Fibroblast of skin of left quadriceps (primary cell): ENCODE measurements around the gene CGRRF1.

Experiments used
- DNase-seq, 2 experiments: peaks; one replicate each; pipeline ENCODE4 v3.0.0-alpha.2; 2013; ENCODE audit warnings: low read depth in 2 of 2

Gene CGRRF1

DNA sequence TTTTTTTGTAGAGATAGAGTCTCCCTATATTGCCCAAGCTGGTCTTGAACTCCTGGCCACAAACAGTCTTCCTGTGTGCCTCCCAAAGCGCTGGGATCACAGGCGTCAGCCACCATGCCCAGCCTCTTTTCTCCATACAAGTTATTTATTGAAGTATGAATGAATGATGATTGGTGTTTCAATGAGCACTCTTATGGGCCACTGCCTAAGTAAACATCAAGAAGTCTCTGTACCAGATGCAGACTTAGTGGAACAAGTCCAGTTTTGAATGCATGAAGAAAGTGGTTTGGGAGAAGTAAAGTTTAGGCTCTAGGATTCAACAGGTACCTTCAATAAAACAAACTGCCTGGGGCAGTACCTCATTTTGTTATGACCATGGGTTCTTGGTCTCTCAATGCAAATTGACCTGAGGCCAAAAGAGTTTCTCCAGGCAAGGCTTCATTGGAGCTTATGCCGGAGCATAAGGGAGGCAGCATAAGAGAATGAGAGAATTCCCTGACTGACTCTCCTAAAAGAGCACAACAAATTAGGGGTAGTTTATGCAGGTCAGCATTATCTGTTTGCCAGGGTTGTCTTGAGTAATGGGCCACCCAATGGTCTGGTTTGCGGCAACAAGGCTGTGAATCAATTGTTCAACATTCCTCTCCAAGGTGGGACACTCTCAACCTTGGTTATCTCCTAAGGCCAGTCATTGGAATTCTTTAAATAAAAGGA, 19.8 kb upstream of the CGRRF1 start:
- no peak for DNase-seq

DNA sequence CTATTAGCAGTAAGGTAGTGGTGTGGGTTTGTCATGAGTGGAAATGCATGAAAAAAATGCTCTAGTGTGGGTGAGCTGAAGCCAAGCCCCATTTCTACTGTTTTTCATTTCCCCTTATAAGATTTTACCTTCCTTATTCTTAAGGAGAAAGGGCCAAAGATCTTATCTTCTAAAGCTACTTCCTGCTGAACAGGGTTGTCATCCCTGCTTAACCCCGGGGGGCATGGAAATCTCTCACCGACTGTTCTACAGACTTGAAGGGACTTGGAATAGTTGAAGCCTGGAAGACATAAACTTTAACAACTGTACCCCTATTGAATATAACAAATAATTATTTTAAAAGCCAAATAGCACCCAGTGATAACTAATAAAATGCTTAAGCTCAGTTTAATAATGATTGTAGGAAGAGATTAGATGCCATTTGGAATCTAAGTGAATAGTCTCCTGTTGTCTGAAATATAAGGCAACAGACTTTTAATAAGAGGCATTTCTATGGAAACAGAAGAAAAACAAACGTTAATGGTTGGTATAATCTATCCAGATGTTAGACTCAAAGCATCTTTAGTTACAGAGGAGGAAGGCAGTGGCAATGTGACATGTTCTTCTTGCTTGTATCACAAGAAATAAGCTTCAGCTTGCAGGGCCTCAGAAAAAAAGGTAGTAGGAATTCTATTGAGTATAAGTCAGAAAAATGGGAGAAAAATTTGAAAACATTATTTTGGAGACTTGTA, 19.1 kb upstream of the CGRRF1 start:
- DNase-seq = no peak

DNA sequence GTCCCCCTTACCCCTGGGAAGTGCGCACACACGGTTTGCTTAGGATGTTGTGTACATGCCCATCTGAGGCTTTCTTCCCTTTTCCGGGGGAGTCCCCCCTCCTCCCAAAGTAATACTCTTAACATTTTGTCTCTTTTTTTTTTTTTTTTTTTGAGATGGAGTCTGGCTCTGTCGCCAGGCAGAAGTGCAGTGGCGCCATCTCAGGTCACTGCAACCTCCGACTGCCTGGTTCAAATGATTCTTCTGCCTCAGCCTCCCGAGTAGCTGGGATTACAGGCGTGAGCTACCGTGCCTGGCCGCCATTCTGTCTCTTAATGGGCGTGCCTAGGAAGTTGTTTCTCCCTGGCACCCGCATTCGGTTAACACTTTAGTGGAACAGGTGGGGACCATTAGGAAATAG, 16.4 kb upstream of the CGRRF1 start:
- no peak for DNase-seq

DNA sequence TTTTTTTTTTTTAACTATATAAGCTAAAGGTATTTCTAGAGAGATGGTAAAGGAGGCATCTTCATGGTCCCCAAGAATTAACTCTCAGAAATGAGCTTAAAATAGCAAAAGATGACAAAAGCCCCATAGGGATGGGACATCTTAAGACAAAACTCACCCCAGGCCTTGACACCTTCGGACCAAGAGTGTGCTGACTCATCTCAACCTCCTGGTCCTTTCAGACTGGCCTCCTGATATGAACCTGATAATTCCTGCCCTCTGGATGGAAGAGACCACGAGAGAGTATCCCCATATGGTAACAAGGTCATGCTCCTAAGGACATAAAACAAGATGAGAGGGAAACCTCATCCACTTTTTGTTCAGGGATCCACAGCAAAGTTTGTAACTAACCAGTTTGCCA, 12.5 kb upstream of the CGRRF1 start:
- no peak for DNase-seq

DNA sequence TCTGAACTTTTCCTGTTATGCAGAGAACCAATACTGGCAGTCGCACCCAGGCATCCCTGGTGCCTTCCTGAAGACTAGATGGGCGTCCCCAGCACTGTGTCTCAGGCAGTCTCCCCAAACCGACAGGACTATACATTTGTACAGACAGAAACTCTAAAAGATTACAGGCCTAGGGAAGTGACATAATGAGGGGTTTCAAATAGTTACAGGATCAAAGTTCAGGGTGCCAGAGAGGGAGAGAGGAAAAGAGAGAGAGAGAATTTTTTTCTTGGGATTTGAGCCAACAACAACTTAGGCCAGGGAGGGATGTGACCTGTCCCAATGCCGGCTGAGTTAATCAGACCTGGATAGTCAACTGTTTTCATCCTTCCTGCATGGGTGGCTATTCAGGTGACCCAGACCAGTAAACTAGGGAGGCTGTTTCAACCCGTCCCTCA, 11.6 kb upstream of the CGRRF1 start:
- no peak for DNase-seq

DNA sequence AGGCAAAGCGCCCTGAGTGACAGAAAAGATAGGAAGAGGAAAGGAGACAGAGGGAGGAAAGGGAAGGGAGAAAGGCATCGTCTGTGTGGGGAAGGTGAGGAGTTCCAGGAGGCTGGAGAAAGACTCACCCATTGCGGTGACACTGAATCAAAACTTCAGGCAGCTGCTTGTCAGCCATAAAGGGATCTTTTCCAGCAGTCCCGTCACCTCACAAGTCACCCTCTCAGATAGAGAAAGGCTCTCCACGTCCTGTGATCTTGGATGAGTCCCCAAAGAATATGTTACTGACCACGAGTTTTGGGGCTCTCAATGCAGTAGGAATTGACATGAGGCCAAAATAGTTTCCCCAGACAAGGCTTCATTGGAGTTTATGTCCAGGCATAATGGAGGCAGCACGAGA, 11.1 kb upstream of the CGRRF1 start:
- no peak for DNase-seq

DNA sequence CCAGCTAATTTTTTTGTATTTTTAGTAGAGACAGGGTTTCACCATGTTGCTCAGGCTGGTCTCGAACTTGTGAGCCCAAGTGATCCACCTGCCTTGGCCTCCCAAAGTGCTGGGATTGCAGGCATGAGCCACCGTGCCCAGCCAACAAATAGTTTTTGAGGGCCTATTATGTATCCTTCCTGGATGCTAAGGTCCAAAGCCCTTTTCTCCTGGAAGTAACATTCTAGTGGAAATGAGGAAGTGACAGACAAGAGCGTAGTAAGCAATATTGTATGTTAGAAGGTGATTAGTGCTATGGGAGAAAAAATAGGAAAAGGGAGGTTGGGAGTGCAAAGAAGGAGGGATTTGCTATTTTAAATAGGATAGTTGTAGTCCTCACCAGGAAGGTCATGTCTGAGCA, 9.0 kb upstream of the CGRRF1 start:
- no peak for DNase-seq

DNA sequence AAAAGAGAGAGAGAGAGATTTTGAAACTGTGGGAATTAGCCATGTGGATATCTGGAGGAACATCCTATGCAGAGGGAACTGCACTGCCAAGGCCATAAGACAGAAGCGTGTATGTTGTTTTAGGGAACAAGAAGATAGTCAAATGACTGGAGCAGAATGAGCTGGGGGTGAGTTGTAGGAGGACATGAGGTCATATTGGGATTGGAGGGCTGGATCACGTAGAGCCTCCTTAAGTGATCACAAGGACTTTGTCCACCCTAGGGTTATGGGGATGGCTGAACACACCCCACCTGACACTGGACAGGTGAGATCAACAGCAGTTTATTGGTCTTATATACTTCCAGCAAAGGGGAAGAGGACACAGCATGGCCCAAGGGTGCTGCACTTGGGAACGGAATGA, 8.2 kb upstream of the CGRRF1 start:
- DNase-seq = no peak

DNA sequence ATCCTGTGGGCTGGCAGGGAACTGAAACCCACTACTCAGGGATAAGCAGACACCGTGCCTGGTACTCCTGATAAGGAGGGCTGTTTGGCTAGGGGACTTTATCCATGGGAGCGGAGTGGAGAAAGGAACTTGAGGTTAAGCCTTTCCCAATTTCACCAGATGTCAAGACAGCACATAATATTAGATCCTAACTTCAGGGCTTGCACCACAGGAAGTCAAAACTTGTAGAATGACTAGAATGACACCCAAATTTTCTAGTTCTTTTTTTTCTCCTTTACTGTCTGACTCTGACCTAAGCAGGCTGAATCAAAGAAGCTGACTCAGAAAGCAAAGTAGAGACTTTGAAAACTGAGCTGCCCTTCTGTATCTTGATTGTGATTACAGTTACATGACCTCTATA, 7.1 kb upstream of the CGRRF1 start:
- DNase-seq = no peak

DNA sequence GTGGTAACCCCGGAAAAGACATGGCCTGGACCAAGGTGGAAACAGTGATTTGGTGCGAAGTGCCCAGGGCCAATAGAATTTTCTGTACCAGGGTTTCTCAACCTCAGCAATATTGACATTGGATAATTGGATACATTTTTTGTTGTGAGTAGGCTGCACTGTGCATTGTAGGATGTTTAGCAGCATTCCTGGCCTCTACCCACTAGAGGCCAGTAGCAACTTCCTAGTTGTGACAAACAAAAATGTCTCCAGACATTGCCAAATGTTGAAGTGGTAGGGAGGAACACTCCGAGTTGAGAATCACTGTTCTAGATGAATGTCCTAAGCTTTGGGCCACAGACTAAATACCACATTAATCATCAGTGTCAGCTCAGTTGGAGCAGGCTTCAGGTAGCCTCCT, 6.2 kb upstream of the CGRRF1 start:
- no peak for DNase-seq

DNA sequence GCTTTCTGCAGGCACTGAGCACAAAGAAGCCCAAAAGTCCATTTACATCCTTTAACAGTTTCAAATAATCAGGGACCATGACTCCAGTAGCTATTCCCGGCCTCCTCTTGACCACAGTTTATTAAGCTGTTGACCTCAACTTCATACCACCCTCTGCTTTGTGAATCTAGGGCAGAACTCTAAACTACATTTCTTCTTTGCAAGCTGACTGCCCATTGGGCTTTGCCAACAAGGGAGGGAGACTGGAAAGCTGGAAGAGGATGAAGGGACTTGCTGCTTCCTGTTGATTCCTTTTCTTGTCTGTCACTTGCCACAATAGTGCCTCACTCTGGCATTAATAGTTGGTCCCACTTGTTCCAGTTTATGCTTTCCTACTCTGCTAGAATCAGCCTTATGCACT, 2.7 kb downstream of the CGRRF1 start:
- no peak for DNase-seq

DNA sequence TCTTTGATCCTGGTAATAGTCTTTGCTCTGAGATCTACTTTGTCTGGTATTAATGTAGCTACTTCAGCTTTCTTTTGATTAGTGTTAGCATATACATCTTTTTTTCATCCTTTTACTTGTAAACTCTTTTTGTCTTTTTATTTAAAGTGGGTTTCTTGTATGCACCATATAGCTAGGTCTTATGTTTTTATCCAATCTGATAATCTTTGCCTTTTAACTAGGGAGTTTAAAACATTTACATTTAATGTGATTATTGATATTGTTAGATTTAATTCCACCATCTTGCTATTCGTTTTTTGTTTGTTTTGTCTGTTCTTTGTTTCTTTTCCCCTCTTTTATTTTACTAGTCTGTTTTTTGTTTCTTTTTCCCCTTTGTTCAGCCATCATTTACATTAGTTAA, 6.0 kb downstream of the CGRRF1 start:
- DNase-seq = no peak

DNA sequence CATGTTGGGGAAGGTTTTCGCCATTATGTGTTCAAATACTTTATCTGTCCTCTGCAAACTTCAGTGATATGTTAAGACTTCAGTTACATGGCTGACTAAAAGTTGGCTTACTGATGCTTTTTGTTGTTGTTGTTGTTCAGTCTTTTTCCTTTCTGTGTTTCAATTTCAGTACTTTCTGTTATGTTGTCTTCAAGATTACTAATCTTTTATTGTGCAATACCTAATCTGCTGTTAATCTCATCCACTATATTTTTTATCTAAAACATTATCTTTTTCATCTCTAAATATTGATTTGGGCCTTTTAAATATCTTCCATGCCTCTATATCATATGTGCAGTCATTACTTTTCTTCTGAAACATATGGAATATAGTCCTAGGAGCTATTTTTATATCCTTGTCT, 7.0 kb downstream of the CGRRF1 start:
- no peak for DNase-seq

DNA sequence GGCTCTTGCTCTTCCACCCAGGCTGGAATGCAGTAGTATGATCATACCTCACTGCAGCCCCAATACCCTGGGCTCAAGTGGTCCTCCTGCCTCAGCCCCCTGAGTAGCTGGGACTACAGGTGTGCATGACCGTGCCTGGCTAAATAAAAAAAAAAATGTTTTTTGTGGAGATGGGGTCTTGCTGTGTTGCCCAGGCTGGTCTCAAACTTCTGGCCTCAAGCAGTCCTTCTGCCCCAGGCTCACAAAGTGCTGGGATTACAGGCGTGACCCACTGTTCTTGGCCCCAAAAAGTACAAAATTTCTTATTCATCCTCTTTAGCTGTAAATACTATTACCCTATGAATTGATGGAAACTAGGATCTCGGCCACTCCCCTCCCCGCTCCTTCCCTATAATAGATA, 14.7 kb downstream of the CGRRF1 start:
- no peak for DNase-seq

DNA sequence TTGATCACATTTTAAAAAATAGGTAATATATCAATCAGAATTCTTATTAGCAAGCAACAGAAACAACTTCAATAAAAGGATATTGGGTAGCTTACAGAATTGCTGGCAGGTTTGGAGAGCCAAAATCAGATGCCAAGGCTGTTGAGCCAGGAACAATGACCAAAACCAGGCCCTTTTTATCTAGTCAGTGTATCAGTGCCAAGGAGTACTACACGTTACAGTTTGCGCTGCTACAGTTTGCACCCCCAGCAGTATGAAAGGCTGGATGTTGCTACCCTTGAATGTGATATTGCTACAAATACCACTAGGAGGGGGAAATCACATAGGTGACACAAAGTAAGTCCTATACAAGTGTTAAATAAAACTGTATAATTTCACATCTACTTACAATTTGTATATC, 19.3 kb downstream of the CGRRF1 start:
- DNase-seq = no peak

DNA sequence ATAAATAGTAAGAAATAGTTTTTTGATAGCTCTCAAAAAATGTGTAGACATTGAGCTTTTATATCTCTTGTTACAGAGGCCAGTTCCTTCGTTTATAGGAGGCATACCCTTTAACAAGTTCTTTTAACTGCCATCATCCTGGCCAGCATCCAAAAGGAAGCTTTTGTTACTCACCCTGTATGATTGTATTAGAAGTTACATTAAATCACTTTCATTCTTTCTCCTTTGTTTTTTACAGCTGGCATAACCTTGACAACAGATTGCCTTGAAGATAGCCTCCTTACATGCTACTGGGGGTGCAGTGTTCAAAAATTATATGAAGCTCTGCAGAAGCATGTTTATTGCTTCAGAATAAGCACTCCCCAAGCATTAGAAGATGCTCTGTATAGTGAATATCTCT, 20.1 kb downstream of the CGRRF1 start:
- peak in 1 of 2 experiments; percentile 20 for DNase-seq

DNA sequence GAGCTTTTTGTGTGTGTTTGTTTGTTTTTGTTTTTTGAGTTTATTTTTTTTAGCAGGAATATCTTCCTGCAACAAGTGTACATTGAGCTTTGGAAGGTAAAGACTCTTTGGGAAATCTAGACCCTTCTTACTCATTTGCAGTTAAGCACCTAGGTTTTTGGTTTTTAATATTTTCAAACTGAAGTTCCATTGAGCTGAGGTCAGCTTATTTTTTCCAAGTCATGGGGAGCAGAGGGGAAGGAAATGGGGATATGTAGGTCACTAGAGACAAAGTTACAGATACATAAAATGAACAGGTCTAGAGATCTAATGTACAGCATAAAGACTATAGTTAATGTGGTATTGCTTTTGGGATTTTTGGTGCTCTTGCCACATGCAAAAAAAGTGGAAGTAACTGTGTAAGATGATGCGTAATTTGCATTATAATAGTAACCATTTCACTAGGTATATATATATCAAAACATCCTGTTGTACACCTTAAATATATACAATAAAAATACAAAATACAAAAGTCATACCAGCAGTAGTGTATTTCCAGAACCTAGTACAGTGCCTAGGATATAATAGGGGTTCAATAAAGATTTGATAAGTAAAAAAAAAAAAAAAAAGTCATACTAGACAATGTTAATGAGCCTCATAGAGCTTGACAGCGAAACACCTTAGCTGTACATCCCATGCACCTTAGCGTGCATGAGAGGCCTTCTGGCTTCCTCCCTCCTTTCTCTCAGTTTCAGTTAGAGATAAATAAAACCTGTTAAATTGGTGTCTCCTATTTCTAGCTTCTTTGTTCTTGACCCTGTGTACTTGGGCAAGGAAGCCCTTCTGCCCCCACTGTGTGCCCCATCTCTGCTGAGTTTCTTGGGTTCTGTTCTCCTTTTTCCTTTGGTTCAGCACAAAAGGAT, 22.7 kb downstream of the CGRRF1 start:
- DNase-seq = no peak

DNA sequence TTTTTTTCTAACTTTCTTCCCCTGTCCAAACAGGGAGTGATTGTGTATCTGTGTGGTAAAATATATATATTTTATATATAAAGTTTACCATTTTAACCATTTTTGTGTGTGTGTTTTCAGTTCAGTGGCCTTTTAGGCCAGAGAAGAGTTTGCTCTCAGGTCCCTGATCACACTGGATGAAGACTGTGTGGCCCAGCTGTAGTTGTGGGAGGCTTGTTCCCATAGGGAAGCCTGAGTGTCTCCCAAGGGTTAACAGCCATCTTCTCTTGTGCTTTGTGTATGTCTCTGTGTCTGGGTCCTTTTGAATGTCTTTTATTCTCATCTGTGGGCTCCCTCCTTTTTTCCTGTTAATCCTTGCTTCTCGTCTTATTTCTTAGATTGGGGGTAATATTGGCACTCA, 23.4 kb downstream of the CGRRF1 start:
- no peak for DNase-seq

DNA sequence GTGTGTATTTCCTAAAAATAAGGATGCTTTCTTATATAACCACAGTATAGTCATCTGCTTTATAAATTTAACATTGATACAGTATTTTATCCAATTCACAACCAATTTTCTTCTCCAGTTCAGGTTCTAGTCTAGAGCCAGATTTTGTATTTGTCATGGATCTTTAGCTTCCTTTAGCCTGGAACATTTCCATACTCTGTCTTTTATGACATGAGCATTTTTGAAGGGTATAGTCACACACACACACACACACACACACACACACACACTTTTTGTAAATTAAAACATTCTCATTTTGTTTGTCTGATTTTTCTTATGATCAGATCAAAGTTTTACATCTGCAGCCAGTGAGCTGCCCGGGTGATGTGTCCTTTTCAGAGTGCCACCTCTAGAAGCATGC, 25.4 kb downstream of the CGRRF1 start:
- peak; percentile 17 to 18 for DNase-seq

DNA sequence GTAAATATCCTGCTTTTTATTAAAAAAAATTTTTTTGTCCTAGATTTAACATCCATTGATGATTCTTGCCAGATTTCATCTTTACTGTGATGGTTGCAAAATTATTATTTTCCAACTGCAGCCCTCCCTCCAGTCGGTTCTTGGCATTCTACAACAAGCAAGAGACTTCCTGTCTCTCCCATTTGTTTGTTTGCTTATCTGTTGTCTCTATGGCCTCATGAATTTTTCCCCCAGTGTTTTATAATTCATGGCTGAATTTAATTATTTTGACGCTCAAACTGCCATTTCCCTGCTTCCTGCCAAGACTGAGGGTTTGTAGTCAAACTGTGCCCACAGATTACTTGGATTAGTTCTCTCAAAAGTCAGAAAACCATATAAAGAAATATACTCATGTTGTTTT, 25.9 kb downstream of the CGRRF1 start:
- no peak for DNase-seq

DNA sequence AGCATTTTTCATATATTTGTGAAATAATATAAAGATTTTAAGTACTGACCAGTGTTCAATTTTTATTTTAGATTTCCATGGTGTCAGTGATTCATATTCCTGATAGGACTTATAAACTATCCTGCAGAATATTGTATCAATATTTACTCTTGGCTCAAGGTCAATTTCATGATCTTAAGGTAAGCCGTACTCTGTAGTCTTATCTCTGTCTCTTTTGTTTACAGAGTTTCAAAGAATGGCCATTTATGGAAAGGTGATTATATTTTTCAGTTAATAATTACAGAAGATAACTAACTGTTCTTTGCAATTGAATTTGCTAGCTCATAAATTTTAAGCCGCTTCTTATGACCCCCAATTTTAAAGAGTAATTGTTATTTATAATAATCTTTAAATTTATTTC, 27.9 kb downstream of the CGRRF1 start:
- no peak for DNase-seq

DNA sequence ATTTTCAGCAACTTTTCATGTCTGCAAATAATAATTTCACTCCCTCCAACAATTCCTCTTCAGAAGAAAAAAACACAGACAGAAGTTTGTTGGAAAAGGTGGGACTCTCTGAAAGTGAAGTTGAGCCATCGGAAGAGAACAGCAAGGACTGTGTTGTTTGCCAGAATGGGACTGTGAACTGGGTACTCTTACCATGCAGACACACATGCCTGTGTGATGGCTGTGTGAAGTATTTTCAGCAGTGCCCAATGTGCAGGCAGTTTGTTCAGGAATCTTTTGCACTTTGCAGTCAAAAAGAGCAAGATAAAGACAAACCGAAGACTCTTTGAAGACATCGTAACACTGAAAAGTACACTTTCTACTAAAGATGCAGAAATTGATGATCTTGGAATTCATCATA, 28.3 kb downstream of the CGRRF1 start:
- DNase-seq = no peak

DNA sequence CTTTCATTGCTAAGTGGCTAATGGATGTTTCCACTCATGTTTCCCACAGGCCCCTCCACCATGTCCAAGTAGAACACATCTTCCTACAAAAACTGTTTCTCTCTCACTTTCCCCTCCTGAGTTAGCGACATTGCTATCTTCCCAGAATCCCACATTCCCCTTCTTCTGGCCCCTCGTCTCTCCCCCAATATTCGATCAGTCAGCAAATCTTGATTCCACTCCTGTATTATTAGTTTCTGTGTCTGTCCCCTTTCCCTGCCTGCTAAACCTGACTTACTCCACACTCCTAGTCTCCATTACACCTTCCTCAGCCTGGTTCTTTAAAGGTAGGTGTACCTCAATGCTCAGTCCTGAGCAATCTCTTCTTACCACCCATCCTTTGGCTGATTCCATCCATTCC, 37.9 kb downstream of the CGRRF1 start:
- no peak for DNase-seq
